NCI-H524 (cell line): Measurements from ENCODE around the gene IGF2.
"Not testable (repeated sequence)": the region's sequence is repeated elsewhere in the genome, so short reads cannot be mapped to it uniquely, and the experiment has no call there.

Experiments used
- DNase-seq, 2 experiments: peaks; one replicate each; lab custom pipeline; 2025; lab: John Stamatoyannopoulos, UW

IGF2 gene

GRCh38 chr11:2139123-2139521 is at the start of gene IGF2:
Gene IGF2 (minus strand): TSS chr11:2139389. CDS start chr11:2135523, 3,866 bp downstream.
- no peak for DNase-seq

DNA sequence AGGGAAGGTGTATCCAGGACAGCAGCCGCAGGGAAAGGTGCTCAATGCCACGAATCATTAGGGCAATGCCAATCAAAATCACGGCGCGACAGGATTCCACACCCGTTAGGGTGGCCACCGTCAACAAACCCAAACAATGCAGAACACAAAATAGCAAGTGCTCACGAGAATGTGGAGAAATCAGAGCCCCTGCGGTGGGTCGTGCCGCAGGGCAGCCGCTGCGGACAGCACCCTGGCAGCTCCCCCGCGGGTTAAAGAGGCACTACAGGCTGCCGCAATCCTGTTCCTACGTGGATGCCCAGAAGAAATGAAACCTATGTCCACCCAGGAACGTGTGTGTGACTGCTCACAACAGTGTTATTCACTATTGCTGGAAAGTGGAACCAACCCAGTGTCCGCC is 49.6 kb upstream of the IGF2 start:
- no peak for DNase-seq

GRCh38 chr11:2187280-2187707 is 48.1 kb upstream of the IGF2 start:
- DNase-seq: no peak

DNA sequence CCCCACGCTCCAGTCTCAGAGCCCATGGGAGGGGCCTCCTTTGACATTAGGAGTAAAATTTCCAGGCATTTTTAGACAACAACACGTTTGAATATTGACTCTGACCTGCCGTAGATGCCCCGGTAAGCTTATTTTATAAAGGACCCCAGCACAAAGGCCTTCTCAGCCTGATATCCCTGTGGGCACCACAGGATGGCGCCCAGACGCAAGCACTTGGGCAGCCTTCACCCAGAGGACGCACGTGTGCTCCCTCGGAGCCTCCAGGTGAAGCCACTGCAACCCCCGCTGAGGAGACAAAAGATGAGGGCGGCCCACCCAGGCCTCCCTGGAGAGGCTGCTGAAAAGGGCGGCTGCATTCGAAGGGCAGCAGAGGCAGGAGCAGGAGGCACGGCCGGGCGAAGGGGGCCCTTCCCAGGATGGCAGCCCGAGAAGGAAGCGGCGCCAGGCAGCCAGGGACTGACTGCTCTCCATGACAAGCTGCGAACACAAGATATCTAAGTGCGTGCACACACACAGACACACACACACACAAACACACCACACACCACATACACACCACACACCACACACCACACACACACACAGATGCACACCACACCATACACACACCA is 47.6 kb upstream of the IGF2 start:
- DNase-seq: peak; percentile 23 to 79

DNA sequence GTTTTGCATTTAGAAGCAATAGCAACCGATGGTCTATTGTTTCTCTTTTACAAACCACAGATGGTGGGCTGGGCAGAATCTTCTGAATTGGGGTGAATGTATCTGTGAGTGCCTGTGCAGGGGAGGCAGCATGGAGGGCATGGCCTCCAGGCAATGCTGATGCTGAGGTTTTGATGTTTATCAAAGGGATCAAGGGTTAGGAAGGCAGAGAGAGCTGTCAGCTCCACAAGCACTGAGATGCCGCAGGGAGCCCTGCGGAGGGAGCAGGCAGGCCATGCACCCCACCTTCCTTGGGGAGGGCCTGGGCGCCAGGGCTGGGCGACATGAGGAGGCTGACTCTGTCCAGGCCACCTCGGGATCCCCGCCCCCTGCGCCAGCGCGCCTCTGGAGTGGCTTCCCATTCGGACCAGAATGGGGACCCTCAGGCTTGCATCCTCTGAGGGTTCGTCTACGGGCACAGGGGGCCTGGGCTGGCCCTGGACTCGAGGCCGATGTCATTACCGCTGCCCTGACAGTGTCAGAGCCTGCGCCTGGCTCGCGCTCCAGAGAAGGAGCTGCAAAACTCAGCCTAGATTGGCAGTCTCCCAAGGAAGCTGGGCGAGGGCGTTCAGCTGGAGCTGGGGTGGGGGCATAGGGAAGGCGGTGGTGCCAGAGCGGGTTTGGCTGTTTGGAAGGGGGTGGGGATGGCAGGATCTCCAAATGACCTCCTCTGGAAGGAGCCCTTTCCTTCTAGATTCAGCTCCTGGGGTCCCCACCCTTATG is 46.3 kb upstream of the IGF2 start:
- no peak for DNase-seq

- DNase-seq: no peak
Measured at GRCh38 chr11:2182692-2183474, 43.7 kb upstream of the IGF2 start.

DNA sequence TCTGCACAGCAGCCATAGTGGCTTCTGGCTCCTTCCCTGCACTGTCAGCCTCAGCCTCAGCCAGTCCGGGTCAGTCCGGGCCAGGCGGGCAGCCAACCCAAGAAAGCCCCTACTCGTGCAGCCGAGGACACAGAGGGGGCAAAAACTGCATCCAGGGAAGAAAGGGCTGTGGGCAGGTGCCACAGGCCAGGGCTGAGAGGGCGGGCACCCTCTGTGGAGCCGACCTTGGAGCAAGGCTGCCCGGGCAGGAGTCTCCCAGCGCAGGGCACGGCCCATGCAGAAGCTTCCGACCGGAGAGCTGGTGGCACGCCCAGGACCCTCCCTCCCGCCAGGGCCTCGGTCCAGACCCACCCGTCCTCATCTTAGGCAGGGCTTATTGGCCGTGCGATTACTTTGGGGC is 42.9 kb upstream of the IGF2 start:
- DNase-seq: no peak

GRCh38 chr11:2180789-2181370 is 41.7 kb upstream of the IGF2 start:
- no peak for DNase-seq

GRCh38 chr11:2180347-2180746 is 41.2 kb upstream of the IGF2 start:
- no peak for DNase-seq

DNA sequence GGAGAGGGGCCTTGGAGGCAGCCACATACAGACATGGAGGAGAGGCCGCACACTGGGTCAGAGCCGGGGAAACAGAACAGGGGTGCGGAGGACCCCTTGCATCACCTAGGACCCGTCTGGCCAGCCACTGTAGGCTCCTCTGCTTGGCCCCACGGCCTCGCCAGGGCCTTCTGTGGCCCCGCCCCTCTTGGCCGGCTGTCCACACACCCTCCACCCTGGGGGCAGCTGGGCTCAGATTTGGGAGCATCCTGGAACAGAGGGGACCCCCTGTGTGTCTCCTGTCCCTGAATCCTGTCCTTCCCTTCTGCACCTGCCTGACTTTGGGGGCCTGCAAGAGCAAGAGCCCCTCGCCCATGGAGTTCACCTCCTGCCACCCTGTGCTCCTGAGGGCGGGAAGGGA is 40.3 kb upstream of the IGF2 start:
- DNase-seq: no peak

GRCh38 chr11:2178906-2179494 is 39.8 kb upstream of the IGF2 start:
- no peak for DNase-seq

DNA sequence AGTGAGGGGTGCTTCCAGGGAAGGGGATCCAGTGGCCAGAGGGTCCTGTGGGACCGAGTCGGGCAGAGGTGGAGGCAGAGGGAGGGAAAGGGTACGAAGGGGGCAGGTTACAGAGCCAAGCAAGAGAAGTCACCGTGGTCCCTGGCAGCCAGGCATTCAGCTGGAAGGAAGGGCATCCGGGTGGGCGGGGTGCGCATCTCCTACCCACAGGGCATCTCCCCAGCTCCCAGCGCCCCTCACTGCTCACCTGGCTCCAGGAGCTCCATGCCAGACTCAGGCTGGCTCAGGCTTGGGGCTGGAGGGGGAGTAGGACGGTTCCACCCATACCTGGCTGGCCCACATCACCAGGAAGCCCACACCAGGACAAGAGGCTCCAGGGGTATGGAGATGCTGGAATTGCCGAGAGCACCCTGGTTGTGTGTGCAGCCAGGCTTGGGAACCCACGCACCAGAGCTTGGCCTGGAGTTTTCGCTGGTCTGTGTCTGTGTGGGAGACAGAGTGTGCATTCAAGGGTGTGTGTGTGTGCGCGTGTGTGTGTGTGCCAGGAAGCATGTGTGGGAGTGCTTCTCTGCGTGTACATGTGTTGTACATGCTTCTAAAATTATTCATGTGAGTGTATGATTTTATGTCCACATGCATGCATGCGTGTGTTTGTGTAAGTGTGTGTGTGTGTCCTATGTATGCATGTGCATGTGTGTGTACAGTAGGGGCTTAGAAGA is 39.0 kb upstream of the IGF2 start:
- not testable (repeated sequence) for DNase-seq

GRCh38 chr11:2177076-2177475 is 37.9 kb upstream of the IGF2 start:
- no peak for DNase-seq

DNA sequence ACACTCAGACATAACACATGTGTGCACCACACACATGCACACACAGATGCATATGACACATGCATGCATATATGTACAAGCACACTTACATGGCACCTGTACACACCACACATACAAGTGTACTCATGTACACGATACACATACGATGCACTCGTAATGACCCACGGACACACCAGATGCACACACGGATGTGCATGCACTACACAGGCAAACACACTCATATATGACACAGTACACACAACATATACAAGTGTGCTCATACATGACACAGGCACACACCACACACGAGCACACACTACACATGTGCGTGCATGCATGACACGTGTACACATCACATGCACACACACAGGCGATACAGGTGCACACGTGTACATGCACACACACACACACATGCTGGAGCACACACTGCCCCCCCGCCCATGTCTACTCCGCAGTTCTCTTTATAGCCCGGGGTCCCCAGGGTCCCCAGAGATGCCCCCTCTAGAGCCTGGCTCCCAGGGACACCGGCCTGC is 37.3 kb upstream of the IGF2 start:
- no peak for DNase-seq

DNA sequence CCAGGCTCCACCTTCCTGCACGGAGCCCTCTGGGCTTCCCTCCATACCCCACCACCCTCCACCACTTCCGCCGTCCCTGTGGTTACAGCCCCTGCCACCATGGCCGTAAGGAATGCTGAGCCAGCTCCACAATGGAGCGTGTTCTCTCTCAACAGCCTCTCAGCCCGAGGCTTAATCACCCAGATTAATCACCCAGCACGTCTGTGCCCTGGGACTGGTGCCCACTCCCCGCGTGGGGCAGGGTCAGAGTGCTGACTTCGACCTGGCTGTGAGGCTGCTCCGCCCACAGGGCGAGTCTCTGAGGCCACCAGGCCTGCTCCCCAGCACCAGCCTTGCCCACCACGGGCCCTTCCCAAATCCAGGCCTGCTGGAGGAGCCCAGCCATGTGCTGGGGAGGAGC is 36.5 kb upstream of the IGF2 start:
- DNase-seq: no peak

DNA sequence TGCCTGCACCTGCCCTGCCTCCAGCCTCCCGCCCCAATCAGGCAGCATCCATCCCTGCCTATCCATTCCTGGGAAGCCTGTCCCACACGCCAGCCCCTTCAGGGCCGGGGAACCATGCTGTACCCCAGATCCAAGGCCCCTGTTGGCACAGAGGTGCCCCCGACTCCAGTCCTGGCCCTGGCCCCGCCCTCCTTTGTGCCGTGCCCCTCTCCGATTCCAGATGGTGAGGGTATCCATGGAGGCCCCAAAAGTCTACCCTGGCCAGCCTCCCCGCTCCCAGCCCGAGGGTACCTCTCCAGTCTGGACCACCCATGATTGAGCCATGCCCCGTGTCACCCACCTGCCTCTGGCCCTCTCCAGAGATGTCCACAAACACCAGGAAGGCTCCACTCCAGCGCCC is 35.2 kb upstream of the IGF2 start:
- DNase-seq: no peak

DNA sequence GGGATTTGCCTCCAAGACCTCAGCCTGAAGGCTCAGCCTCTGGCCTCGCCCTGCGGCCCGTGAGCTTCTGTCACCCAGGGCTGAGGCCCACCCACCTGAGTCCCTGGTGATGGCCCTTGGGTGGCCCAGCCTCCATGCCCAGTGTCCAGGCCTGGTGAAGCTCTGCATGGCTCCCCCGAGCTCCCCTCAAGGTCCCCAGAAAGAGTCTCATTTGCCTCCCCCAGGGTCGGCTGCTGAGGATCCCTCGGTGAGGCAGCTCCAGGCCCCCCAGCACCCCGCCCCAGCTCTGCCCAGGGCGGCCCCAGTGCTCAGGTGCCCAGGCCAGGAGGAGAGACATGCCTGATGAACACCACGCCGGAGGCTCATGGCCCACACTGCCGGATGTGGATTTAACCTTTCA is 34.6 kb upstream of the IGF2 start:
- DNase-seq: no peak

DNA sequence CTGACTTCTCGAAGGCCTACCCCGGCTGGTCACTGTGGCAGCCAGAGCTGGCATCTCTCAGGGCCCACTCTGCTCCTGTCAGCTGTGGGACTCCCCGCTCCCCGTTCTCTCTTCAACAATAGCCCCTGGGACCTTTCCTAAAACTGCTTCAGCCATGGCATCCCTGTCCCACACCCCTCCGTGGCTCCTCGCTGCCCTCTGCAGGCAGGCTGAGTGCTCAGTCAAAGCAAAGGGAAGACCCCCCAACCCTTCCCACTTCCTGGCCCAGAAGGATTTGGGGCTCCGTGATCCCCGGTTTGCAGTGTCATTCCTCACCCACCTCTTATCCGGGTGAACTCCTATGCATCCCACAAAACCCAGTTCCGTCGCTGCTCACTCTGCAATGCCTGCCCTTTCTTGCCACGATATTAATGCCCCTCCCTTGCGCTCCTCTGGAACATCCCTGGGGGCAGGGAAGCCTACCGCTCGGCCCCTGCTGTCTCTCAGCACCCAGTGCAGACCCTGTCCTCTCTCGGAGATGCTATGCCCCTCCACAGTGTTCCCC is 34.0 kb upstream of the IGF2 start:
- DNase-seq: no peak

DNA sequence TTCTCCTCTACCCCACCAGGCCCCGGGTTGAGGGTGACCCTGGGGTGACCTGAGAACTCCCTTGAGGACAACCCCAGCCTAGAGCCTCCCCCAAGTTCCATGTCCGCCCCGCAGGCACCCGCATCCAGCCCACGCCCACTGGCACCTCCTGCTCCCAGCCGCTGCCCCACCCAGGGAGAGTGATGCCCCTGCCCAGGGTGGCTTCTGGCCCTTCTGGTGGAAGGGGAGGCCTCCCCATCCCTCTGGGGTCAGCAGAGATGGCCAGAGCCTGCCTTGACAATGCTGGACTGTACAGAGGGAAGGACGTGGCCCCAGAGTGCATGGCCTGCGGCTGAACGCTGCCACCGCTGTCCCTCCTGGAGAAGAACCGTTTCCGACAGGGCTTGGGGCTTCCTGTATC is 33.5 kb upstream of the IGF2 start:
- DNase-seq: no peak

DNA sequence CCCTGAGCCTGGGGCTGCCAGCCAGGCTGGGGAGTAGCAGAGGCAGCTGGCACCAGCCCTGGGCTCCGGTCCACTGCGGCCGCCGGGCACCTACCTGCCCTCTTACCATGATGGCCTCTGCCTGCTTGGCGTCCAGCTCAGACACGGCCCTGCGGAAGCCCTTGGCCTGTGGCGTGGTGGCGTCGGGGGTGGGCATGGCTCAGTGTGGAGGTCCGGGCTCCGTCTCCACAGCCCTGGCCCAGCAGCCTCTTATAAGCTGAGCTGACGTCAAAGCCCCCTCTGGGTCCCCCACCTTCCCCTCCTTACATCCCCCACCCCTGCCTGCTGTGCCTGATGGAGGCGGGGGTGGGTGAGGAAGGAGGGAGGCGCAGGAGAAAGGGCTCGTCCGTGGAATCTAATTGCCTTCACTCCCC is 32.4 kb upstream of the IGF2 start, which contains the start of gene TH:
TH (minus strand) TSS at position 225 of the 413 bp plus-strand sequence; CDS start at position 196, 29 bp downstream.
- no peak for DNase-seq
